NCI-H446 treated with DMSO at 0.1 percent for 48 hours (cell line): ENCODE results near the gene TMEM59L.

ENCODE experiments used
- DNase-seq: peaks from one replicate; lab custom pipeline; 2025; lab: John Stamatoyannopoulos, UW

TMEM59L gene

GRCh38 chr19:18637673-18638630 lies 25.3 kb downstream of the TMEM59L start:
- no peak for DNase-seq

DNA sequence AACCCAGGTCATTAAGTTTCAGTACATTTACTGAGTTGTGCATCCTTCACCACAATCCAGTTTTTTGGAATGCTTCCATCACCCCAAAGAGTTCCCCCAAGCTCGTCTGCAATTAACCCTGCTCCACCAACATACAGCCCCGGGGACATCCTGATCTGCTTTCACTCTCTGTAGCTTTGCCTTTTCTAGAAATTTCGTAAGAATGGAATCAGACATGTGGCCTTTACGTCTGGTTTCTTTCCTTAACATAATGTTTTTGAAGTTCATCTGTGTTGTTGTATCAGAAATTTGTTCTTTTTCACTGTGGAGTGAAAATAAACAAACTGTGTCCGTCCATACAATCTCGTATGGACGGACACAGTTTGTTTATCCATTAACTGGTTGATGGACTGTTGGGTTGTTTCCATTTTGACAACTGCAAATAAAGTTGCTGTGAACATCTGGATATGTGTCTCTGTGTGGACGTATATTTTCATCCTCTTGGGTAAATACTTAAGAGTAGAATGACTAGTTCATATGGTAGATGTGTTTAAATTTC lies 27.1 kb downstream of the TMEM59L start:
- DNase-seq = no peak

GRCh38 chr19:18644196-18645034 lies 31.7 kb downstream of the TMEM59L start:
- no peak for DNase-seq

DNA sequence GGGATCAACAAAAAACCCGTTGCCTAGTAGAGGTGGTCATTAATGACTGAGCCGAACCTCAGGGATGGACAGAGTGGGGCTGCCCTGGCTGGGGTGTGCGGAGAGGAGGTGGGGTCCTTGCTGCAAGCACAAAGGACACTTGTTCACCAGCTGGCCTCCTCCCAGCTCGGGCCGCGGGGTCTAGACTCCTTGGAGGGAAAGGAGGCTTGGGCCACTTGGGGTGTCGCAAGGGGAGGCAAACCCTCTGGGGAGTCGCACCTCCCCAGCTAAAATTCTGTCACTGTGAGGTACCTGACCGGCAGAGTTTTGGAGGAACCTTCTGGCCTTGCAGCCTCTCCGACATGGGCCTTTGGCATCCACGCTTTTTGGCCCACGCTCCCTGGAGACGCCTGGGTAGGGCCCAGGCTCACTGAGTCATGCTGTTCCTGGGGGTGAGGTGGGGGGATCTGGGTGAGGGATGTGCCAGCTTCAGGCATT lies 32.4 kb downstream of the TMEM59L start:
- no peak for DNase-seq

GRCh38 chr19:18646535-18647370 lies 34.1 kb downstream of the TMEM59L start:
- DNase-seq = no peak

GRCh38 chr19:18647371-18647767 lies 34.7 kb downstream of the TMEM59L start:
- no peak for DNase-seq

DNA sequence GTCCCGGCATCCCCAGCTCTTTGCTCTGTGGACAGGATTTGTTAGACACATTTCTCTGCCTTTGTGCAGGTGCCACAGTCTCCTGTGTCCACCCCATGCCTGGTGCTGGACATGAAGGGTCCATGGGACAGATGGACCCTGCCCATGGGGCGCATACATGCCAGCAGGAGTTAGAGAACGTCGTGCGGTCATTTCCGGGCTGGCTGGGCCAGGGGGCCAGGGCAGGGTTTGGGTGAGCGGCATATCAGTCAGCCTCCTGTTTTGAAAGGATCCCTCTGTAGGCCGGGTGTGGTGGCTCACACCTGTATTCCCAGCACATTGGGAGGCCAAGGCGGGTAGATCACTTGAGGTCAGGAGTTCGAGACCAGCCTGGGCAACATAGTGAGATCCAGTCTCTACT lies 35.1 kb downstream of the TMEM59L start:
- no peak for DNase-seq

GRCh38 chr19:18648973-18649315 lies 36.3 kb downstream of the TMEM59L start:
- no peak for DNase-seq

- DNase-seq = no peak
Measured at GRCh38 chr19:18649371-18650020, 36.8 kb downstream of the TMEM59L start.

DNA sequence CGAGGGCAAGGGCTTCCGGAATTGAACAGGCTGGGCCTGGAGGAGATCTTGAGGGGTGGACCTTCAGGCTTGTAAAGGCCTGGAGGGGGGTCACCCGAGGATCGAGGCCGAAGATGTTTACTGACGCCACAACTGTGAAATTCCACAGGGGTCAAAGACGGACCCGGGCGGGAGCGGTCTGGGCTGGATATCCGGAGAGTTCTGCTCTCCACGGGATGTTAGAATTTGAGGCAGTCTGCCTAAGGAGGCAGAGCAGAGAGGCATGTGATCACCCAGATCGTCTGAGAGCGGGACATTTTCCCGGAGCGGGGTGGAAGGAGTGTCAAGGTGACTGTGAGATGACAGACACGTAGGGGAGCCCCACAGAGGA lies 37.3 kb downstream of the TMEM59L start:
- DNase-seq = no peak

DNA sequence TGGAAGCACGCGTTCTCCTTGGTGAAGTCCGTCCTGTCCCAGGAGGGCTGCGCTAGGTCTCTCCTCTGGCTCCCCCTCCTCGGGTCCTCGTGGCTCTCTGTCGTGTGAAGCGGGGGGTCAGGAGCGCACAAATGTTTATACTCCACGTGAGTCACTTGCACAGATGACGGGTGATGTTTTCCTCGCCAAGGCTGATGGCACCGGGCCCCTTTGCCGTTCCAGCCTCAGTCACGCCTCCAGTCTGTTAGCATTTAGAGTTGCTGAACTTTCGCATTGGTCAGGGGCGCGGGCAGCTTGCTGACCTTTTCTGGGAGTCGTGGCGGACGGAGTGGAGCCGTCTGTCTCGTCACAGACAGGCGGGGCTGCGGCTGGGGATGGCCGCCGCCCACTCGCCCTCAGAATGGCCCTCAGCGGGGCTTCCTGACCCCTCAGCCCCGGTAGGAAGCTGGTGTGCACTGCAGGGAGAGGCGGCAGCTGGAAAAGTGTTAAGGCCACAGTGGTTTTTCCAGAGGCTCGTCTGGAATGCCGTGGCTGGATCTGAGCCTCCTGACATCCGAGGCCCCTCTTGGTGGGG lies 37.9 kb downstream of the TMEM59L start:
- DNase-seq = no peak

DNA sequence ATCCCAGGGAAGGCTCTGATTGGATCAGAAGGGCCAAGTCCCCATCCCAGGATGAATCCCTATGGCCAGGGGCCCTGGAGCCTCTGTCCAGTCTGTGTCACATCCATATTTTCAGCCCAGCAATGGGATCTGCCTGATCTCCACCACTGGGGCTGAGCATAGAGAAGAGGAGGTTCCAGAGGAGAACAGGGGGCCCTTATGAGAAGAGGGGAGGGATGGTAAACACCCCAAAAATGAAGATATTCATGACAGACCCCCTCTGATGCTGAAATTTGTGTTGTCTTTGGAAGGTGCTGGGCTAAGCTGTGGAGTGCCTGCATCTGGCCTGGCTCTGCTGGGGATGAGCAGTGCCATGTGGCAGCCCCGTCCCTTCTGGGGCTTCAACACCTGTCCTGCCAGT lies 38.6 kb downstream of the TMEM59L start:
- DNase-seq = no peak

DNA sequence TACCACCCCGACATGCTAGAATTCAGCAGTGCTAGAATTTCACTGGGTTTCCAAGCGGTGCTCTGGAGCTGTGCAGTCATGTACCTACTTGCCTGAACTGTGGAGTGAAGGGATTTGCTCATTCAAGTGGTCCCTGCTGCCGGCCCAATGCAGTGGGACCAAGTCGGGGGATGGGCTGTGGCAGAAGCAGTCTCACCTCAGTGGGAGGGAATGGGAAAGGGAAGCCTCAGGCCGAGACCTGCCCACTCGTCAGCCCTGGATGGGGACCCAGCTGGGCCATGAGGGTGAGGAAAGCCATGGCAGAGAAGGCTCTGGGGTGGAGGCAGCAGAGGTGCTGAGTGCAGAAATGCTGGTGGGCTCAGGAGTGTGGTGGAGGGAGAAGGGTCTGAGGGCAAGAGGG lies 39.1 kb downstream of the TMEM59L start:
- DNase-seq = no peak

DNA sequence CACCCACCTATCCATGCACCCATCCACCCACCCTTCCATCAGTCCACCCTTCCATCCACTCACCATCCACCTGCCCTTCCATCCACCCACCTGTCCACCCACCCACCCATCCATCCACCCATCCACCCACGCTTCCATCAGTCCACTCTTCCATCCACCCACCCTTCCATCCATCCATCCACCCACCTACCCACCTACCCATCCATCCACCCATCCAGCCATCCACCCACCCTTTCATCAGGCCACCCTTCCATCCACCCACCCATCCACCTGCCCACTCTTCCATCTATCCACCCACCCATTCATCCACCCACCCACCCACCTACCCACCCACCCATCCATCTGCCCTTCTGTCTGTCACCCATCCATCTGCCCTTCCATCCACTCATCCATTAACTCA lies 41.2 kb downstream of the TMEM59L start:
- DNase-seq = no peak

- DNase-seq = no peak
Measured at GRCh38 chr19:18654469-18654868, 41.8 kb downstream of the TMEM59L start.

- no peak for DNase-seq
Measured at GRCh38 chr19:18655173-18655844, 42.6 kb downstream of the TMEM59L start.

DNA sequence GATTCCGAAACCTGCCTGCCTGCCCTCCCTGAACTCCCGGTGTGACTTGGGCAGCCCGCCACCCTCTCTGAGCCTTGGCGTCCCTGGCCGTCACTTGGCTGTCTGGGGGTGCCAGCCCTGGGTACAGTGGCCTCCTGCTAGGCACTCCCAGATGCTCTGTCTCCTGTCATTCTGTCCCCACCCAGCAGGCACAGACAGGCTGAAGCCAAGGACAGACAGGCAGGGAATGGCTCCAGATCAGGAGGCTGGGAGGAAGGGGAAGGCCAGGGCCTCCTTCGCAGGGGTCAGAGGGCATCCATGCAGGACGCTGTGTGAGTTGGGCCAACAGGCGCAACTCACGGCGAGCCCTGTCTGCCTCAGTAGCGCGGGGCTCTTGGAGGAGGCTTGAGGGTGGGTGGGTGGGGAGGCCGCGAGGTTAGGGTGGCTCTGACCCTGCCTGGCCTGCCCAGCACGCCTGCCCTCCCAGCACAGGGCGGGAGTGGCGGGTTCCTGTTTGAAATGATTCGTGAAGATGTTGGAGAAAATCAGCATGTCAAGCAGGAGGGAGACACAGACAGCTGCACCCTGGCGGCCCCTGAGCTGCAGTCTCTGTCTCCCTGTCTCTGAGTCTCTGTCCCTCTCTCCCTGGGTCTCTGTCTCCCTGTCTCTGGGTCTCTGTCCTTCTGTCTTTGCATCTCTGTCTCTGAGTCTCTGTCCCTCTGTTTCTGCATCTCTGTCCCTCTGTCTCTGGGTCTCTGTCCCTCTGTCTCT lies 43.8 kb downstream of the TMEM59L start:
- no peak for DNase-seq

GRCh38 chr19:18657590-18658365 lies 45.1 kb downstream of the TMEM59L start:
- no peak for DNase-seq

GRCh38 chr19:18658366-18658855 lies 45.7 kb downstream of the TMEM59L start:
- no peak for DNase-seq
